Breast epithelium (tissue), 3 donors: ENCODE measurements around the gene MCUB.

ENCODE experiments used
- CTCF ChIP-seq, 3 donors: fragments of 450-650 bp; IDR thresholded peaks; one replicate each; pipeline ENCODE4 v1.5.1; 2016 to 2017; ENCODE audit warnings: antibody characterized with exemption in 3 of 3, mild to moderate bottlenecking in 3 of 3, moderate library complexity in 3 of 3
- POLR2A ChIP-seq: fragments of 450-650 bp; IDR thresholded peaks from one replicate; pipeline ENCODE4 v1.6.1; 2016; ENCODE audit warnings: antibody characterized with exemption, mild to moderate bottlenecking, moderate library complexity
- POLR2AphosphoS5 ChIP-seq, 3 donors: sonication (generic); formaldehyde crosslinking; IDR thresholded peaks; one replicate each; pipeline ENCODE4 v1.6.1; 2017; ENCODE audit warnings: antibody characterized with exemption in 3 of 3

- TF ChIP-seq CTCF (IDR thresholded peaks at IDR 0.05) (no peak), POLR2A (no peak), POLR2AphosphoS5 (IDR thresholded peaks at IDR 0.05) (no peak)
These were observed 6.9 kb upstream of the MCUB start for GRCh38 chr4:109553130-109553529.
